G401.6 (cell line): ENCODE data around the gene GAB2.
"Not testable (repeated sequence)": the region's sequence is repeated elsewhere in the genome, so short reads cannot be mapped to it uniquely, and the experiment has no call there.

Source experiments
- FAIRE-seq: peaks from 2 replicates; lab custom pipeline; 2012; peaks lifted over from hg19 to GRCh38; lab: Jason Lieb, UNC

GAB2 gene

GRCh38 chr11:78312712-78313111 is 104.9 kb downstream of the GAB2 start:
- no peak for FAIRE-seq

DNA sequence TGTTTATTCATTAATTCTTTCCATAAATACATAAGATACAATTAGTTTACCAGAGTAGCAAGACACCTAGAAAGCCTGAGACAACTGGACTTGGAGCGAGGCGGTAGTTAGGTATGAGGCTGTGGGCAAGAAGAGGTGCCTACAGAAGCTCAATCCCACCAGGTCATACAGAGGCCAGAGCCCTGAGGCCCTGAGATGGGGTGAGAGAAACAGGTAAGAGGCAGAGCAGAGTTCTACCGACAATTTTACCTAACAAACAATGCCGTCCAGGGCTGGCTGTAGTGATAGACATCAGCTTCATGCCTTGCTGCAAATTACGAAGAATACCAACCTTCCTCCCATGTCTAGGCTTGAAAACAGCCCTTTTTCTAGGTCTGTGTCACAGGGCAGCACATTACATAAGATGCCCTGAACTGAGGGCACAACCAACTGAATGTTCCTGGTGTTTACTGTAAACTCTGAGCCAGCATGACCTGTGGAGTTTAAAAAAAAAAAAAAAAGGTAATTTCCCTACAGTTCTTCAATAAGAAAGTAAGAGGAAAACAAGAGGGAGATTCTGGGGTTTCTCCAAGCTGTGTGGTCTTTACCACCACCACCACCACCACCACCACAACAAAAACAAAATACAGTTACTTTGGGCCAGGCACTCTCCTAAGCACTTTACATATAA is 105.8 kb downstream of the GAB2 start:
- FAIRE-seq: no peak

- no peak for FAIRE-seq
These were observed 107.1 kb downstream of the GAB2 start for GRCh38 chr11:78310500-78310909.

GRCh38 chr11:78304201-78304600 is 113.4 kb downstream of the GAB2 start:
- no peak for FAIRE-seq

DNA sequence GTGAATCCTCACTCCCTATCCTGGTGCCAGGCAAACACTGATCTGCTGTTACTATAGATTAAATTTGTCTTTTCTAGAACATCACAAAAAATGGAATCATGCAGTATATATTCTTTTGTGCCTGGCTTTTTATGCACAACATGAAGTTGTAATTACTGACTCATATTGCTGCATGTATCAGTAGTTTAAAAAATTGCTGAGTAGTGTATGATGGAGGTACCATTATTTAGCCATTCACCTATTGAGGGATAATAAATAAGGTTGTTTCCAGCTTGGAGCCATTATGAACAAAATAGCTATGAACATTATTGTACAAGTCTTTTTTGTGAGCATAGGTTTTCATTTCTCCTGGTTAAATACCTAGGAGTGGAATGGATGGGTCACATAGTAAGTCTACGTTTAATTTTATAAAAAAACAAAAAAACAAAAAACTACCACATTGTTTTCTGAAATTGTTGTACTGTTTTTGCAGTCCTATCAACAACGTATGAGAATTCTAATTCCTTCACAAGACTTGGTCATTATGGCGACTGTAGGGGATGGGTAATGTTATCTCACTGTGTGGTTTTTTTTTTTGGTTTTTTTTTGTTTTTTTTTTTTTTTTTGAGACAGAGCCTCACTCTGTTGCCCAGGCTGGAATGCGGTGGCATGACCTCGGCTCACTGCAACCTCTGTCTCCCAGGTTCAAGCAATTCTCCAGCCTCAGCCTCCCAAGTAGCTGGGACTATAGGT is 117.3 kb downstream of the GAB2 start:
- FAIRE-seq: no peak

- FAIRE-seq: no peak
These were observed 118.5 kb downstream of the GAB2 start for GRCh38 chr11:78299000-78299710.

- no peak for FAIRE-seq
These were observed 119.3 kb downstream of the GAB2 start for GRCh38 chr11:78298291-78298771.

- no peak for FAIRE-seq
These were observed 121.4 kb downstream of the GAB2 start for GRCh38 chr11:78295991-78296930.

DNA sequence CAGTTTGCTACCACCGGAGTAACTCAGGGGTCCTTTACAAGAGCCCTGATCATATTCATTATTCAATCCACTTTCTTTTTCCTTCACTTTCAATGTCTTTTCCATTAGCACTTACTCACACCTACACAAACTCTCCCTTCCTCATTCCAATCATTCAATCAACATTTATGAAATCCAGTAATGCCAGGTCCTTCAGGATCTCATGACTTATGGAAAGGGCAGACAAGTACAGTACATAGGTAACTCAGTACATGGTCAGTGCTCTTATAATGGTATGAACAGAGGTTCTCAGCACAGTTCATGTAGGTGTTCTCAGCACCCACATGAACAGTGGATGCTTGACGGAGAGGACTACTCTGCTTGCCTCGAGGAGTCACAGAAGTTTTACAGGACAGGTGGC is 122.3 kb downstream of the GAB2 start:
- FAIRE-seq: no peak

- FAIRE-seq: not testable (repeated sequence)
These were observed 123.5 kb downstream of the GAB2 start for GRCh38 chr11:78294100-78294499.

GRCh38 chr11:78293536-78293935 is 124.1 kb downstream of the GAB2 start:
- no peak for FAIRE-seq

DNA sequence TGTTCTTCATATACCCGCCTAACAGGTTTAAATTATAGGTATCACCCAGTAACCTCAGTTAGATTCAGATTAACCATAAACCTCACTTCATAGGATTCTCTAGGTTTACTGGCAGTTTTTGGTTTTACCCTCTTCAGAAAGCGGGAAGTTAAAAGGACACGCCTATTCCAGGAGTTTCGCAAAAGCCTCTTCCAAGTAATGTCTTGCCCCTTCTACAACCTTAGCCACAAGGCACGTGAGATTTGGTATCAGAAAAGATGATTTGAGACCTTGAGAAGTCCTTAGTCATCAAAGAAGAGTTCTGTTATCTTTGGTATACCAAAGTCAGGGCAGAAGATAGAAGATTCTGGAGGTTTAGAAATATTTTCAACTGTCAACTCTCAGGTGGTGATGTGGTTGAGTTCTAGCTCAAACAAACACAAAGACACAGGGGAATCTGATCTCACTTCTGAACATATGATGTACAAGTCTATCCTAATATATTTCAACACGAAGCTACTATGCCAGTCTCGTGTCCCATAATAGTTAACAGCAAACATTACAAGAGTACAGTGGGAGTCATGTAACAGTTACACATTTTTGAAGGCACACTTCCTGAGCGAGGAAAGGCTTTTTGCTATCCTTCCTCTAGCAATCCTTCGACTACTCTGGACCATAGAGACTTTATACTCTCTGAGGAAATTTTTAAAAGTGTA is 125.4 kb downstream of the GAB2 start:
- no peak for FAIRE-seq

DNA sequence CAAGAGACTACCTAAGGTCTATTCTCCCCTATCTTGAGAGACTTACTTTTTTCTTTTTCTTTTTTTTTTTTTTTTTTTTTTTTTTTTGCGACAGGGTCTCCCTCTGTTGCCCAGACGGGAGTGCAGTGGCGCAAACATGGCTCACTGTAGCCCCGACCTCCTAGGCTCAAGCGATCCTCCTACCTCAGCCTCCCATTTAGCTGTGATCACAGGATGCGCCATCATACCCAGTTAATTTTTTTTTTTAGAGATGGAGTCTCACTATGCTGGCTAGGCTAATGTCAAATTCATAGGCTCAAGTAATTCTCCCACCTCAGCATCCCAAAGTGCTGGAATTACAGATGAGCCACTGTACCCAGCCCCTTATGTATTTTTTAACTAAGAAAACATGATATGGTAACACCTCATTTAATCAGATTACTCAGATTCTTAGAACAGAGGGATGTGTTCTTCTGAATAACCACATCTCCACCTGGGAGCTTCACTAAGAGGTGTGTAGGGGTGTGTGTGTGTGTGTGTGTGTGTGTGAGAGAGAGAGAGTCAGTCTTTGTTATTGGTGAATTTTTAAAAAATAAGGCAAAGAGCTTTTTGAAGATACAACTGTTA is 126.0 kb downstream of the GAB2 start:
- no peak for FAIRE-seq

DNA sequence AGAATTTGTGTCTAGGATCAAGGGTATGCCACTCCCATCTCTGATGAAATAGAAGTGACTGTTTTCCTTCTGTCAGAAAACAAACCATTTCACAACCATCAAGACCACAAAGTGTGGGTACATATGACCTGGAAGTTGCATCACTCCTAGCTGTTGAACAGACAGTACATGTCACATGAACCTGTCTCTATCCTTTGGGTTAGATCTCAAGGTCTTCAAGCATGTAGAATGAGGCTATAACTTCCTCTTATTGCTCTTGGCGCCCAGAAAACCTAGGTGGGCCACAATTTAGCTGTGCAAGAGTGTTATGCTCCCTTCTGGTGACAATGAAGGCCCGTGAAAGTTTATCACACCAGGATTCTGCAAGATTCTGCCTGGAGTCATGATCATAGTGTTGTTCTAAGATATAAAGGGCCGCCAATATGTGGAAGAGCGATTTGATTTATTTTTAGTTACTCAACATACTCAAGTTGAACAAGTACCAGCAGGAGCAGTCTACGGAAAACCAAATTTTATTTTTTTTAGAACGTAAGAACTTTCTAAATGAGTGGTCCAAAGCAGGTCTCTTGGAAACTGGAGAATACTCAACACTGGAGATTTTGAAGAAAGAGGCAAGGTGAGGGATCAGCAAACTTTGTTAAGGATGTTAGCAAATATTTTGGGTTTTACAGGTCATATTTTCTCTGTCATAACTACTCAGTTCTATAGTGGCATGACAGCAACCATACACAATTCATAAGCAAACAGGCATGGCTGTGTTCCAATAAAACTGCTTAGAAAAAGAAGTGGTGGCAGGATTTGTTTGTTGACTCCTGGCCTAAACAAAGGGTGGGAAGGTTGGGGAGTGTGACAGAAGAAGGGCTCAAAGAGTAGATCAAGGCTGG is 127.1 kb downstream of the GAB2 start:
- FAIRE-seq: no peak

DNA sequence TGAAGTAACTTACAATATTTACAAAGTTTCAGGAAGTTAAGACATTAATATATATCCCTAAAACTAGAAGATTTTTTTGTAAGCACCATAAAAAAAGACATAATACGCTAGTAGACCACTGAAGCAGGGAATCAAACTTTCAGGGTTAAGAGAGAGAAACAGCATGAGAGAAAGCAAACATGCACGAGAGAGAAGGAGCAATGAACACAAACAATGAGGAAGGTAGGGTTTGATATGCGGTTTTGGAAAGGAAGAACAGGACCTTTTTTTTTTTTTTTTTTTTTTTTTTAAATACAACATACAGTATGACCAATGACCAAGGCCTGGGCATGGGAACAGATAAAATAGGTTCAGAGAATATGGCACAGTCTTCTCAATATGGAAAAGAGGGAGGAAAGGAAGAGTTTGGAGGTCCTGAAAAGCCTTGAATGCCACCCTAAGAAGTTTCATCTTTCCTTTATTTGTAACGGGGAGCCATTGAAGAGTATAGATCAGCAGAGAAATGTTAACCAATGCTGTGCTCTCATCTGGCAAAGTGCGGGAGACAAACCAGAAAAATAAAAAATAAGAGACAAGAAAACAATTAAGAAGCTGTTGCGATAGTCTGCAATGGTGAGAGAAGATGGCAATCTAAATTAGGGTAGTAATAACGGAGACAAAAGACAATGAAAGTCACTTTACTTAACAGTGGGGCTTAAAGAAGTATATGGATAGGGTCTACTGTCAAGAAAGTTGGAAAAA is 127.9 kb downstream of the GAB2 start:
- no peak for FAIRE-seq

- FAIRE-seq: no peak
These were observed 133.4 kb downstream of the GAB2 start for GRCh38 chr11:78284260-78284659.

DNA sequence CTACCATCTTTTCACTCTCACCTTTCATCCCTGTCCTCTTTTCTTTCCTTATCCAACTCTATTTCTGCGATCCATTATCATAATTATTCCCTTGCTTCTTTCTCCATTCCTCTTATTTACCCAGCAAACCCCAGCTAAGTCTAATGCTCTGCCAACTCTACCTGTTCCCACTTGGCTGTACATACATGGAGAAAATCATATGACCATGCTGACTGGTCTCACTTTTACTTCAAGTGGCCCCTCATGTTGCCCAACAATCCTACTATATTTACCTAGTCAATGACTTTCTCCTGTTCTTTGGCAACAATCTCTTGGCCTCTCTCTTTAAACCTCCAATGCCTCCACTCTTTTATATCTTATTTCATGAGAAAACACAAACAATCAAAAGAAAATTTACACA is 134.8 kb downstream of the GAB2 start:
- FAIRE-seq: no peak

- no peak for FAIRE-seq
These were observed 136.1 kb downstream of the GAB2 start for GRCh38 chr11:78281511-78281910.

DNA sequence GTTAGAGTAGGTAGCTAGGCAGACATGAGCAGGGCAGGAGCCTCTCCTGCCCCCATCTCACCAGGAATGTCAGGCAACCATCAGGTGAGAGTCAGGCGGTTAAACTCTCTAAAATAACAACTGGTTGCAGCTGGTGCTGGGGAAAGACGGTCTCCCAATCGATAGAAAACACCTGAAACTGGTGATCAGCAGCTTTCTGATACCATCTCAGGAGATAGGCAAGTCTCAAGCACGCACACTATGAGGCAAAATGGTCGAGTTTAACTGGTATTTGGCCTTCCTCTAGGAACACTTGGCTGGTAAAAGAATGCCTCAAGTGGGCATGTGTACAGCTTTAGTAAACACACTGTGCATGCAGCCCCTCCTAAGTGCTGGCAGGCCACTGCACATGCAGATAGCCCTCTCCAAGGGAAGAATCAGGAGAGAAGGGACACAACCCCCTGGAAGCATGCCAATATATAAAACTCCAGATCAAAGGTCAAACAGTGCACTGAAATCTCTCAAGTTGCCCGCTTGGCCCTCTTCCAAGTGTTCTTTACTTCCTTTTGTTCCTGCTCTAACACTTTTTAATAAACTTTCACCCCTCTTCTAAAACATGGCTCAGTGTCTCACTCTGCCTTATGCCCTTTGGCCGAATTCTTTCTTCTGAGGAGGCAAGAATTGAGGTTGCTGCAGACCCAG is 140.2 kb downstream of the GAB2 start:
- FAIRE-seq: no peak
